Measurements from ENCODE around the gene FAM8A1. TPM values are rescaled to one million over a fixed set of nuclear protein-coding genes. Genes with fewer than 3 reads are reported as not detected.
A peak's percentile ranks its signal among the peaks of the same experiment; 100 is the strongest.

The FAM8A1 gene
- total and polyA plus RNA-seq, 2 of the 13 experiments (the other 11 are each of a cell fraction or from before 2014, with no cell fraction given), result 30.5 to 34.3 TPM

- no peak for TF ChIP-seq JDP2 (CRISPR knock-in tag; IDR thresholded peaks at IDR 0.05; ENCODE audit: borderline replicate concordance)
- TF ChIP-seq, protein P1, sequence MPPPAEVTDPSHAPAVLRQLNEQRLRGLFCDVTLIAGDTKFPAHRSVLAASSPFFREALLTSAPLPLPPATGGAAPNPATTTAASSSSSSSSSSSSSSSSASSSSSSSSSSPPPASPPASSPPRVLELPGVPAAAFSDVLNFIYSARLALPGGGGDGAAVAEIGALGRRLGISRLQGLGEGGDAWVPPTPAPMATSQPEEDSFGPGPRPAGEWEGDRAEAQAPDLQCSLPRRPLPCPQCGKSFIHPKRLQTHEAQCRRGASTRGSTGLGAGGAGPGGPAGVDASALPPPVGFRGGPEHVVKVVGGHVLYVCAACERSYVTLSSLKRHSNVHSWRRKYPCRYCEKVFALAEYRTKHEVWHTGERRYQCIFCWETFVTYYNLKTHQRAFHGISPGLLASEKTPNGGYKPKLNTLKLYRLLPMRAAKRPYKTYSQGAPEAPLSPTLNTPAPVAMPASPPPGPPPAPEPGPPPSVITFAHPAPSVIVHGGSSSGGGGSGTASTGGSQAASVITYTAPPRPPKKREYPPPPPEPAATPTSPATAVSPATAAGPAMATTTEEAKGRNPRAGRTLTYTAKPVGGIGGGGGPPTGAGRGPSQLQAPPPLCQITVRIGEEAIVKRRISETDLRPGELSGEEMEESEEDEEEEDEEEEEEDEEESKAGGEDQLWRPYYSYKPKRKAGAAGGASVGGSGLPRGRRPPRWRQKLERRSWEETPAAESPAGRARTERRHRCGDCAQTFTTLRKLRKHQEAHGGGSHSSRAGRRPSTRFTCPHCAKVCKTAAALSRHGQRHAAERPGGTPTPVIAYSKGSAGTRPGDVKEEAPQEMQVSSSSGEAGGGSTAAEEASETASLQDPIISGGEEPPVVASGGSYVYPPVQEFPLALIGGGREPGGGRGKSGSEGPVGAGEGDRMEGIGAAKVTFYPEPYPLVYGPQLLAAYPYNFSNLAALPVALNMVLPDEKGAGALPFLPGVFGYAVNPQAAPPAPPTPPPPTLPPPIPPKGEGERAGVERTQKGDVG (CRISPR knock-in tag; IDR thresholded peaks at IDR 0.05; ENCODE audit: borderline replicate concordance), result 0 out of 2 replicates have a peak, but pooled peaks have one; percentile 80
- TF ChIP-seq HOXD1 (CRISPR knock-in tag; IDR thresholded peaks at IDR 0.05), result no peak
- TF ChIP-seq NFKB2 (CRISPR knock-in tag; IDR thresholded peaks at IDR 0.05; ENCODE audit: borderline replicate concordance), result peak; percentile 82; the same call in 1 of the 2 replicates
- TF ChIP-seq ZGPAT (CRISPR knock-in tag; IDR thresholded peaks at IDR 0.05), result peak; percentile 78
- TF ChIP-seq, protein P2, sequence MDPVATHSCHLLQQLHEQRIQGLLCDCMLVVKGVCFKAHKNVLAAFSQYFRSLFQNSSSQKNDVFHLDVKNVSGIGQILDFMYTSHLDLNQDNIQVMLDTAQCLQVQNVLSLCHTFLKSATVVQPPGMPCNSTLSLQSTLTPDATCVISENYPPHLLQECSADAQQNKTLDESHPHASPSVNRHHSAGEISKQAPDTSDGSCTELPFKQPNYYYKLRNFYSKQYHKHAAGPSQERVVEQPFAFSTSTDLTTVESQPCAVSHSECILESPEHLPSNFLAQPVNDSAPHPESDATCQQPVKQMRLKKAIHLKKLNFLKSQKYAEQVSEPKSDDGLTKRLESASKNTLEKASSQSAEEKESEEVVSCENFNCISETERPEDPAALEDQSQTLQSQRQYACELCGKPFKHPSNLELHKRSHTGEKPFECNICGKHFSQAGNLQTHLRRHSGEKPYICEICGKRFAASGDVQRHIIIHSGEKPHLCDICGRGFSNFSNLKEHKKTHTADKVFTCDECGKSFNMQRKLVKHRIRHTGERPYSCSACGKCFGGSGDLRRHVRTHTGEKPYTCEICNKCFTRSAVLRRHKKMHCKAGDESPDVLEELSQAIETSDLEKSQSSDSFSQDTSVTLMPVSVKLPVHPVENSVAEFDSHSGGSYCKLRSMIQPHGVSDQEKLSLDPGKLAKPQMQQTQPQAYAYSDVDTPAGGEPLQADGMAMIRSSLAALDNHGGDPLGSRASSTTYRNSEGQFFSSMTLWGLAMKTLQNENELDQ (CRISPR knock-in tag; IDR thresholded peaks at IDR 0.05; ENCODE audit: borderline replicate concordance), result no peak
- TF ChIP-seq NR2F6 (IDR thresholded peaks at IDR 0.05), result peak; percentile 20; the same call in 1 of the 2 replicates
- TF ChIP-seq NR2F6 (CRISPR knock-in tag; IDR thresholded peaks at IDR 0.05), result peak; percentile 65; the same call in 1 of the 2 replicates
- TF ChIP-seq RFXANK (CRISPR knock-in tag; IDR thresholded peaks at IDR 0.05), result peak; percentile 92
- TF ChIP-seq PHF21A (CRISPR knock-in tag; IDR thresholded peaks at IDR 0.05), result no peak; the same call in 1 of the 2 replicates
- no peak for TF ChIP-seq TOE1 (CRISPR knock-in tag; IDR thresholded peaks at IDR 0.05)
- TF ChIP-seq HOXA5 (CRISPR knock-in tag; IDR thresholded peaks at IDR 0.05), result peak; percentile 82; the same call in 1 of the 2 replicates
- no peak for TF ChIP-seq ZFYVE20 (CRISPR knock-in tag; IDR thresholded peaks at IDR 0.05; ENCODE audit: borderline replicate concordance, low read depth)
- no peak for TF ChIP-seq FOXM1 (CRISPR knock-in tag; IDR thresholded peaks at IDR 0.05)
- TF ChIP-seq U2AF2 (IDR thresholded peaks at IDR 0.05; ENCODE audit: low read depth, low read length), result no peak
- peak; percentile 38; the same call in 1 of the 2 replicates for TF ChIP-seq DR1 (CRISPR knock-in tag; IDR thresholded peaks at IDR 0.05)
- no peak for TF ChIP-seq NR2F1 (CRISPR knock-in tag; IDR thresholded peaks at IDR 0.05)
- no peak for TF ChIP-seq JUN (CRISPR knock-in tag; IDR thresholded peaks at IDR 0.05)
- 0 out of 2 replicates have a peak, but pooled peaks have one; percentile 26 for TF ChIP-seq FOXC1 (CRISPR knock-in tag; IDR thresholded peaks at IDR 0.05; ENCODE audit: borderline replicate concordance)
- no peak for TF ChIP-seq SATB2 (CRISPR knock-in tag; IDR thresholded peaks at IDR 0.05)
- TF ChIP-seq, protein P3, sequence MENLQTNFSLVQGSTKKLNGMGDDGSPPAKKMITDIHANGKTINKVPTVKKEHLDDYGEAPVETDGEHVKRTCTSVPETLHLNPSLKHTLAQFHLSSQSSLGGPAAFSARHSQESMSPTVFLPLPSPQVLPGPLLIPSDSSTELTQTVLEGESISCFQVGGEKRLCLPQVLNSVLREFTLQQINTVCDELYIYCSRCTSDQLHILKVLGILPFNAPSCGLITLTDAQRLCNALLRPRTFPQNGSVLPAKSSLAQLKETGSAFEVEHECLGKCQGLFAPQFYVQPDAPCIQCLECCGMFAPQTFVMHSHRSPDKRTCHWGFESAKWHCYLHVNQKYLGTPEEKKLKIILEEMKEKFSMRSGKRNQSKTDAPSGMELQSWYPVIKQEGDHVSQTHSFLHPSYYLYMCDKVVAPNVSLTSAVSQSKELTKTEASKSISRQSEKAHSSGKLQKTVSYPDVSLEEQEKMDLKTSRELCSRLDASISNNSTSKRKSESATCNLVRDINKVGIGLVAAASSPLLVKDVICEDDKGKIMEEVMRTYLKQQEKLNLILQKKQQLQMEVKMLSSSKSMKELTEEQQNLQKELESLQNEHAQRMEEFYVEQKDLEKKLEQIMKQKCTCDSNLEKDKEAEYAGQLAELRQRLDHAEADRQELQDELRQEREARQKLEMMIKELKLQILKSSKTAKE (CRISPR knock-in tag; IDR thresholded peaks at IDR 0.05; ENCODE audit: borderline replicate concordance), result peak; percentile 72; the same call in 1 of the 2 replicates
- 0 out of 2 replicates have a peak, but pooled peaks have one; percentile 67 for TF ChIP-seq ZNF33B (CRISPR knock-in tag; IDR thresholded peaks at IDR 0.05)
These were observed at the start of gene FAM8A1 (continued) for GRCh38 chr6:17599877-17600526.
